HG03571 (cell line): ENCODE results near the gene PDE10A.

Source experiments
- ATAC-seq: cut with Tn5 transposase; IDR thresholded peaks from one replicate; pipeline ENCODE4 v1.9.1; 2021; ENCODE audit not compliant: unreplicated experiment

PDE10A gene

DNA sequence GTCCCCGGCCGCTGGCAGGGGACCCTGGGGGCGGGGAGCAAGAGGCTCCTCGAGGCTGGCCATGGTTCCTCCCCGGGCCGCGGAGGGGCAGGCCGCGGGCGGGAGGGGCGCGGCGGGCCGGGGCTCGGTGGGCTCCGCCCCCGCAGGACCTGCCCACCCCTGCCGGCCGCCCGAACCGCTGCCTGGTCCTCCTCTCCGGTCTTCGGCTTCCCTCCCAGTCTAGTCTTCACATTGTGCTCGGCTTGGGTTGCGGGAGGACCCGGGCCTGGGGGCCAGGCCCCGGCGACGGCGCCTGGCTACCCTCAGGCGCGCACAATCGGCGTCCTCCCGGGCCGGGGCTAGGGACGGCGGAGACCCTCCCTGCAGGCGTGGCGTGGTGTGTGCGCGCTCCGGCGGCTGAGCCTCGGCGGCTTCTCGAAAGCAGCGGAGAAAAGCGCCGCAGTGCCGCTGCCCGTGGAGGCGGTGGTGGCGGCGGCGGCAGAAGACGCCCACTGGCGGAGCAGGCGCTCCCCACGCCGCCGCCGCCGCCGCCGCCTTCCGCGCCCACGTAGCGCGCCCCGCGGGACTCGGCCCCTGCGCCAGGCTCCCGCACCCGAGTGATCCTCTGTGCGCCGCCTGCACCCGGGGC, at the start of gene PDE10A:
PDE10A (minus strand) TSS at position 493 of the 628 bp plus-strand sequence; CDS start at position 63, 430 bp downstream.
- no peak for ATAC-seq

DNA sequence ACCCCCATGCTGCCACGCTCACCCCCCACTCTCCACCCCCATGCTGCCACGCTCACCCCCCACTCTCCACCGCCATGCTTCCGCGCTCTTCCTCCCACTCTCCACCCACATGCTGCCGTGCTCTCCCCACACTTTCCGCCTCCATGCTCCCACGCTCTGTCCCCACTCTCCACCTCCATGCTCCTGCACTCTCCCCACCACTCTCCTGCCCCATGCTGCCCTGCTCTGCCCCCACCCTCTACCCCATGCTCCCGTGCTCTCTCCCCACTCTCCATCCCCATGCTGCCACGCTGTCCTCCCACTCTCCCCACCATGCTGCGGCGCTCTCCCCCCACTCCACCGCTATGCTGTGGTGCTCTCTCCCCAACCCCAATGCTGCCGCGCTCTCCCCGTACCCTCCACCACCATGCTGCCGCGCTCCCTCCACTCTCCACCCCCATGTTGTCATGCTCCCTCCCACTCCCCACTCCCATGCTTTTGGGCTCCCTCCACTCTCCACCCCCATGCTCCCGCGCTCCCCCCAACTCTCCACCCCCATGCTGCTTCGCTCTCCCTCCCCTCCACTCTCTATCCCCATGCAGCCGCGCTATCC, 46.0 kb upstream of the PDE10A start:
- no peak for ATAC-seq

DNA sequence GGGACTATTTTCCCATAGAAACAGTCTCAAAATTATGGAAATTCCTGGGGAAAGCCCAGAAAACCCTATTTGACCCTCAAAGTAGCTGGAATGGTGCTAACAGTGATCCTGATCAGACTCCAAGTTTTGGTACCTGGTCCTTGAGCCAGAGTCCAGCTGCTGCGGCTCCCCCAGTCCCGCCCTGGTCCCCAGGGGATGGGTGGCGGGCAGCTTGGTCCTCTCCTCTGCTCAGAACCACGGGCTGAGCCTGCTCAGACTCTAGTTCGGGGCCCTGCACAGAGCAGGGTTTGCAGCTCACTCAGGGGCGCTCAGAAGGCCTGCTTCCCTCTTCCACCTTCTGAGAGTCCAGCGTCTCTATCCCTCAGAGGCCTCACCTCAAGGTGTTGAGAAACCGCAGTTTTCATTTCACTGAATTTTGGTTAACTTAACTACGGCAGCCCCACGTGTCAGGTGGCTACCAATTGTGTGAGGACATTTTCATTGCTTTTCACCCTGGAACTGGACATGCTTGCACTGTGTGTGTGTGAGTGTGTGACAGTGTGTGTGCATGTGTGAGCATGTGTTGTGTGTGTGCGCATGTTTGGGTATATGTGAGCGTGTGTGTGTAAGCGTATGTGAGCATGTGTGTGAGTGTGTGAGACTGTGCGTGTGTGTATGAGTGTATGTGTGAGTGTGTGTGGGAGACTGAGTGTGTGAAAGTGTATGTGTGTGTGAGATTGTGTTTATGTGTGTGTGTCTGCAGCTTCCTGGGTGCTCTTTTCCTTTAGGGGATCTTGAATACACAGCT, 44.2 kb upstream of the PDE10A start:
- ATAC-seq, result no peak

DNA sequence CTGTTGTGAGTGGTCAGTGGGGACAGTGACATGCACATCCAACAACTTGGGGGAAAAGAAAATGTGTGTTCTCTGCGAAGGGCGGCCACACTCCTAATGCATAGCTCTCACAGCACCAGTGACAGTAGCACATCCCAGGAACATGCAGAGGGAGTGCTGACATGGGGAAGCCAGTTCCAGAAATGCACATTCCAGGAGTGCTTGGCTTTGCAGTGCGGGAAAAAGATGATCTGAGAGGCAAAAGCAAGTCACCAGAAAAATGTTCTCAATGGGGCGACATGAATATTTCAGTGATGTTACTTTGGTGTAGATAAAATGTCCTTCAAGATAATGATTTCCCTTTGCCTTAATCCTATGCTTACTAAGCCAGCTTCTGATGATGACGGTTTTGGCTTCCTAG, 42.9 kb upstream of the PDE10A start:
- no peak for ATAC-seq

DNA sequence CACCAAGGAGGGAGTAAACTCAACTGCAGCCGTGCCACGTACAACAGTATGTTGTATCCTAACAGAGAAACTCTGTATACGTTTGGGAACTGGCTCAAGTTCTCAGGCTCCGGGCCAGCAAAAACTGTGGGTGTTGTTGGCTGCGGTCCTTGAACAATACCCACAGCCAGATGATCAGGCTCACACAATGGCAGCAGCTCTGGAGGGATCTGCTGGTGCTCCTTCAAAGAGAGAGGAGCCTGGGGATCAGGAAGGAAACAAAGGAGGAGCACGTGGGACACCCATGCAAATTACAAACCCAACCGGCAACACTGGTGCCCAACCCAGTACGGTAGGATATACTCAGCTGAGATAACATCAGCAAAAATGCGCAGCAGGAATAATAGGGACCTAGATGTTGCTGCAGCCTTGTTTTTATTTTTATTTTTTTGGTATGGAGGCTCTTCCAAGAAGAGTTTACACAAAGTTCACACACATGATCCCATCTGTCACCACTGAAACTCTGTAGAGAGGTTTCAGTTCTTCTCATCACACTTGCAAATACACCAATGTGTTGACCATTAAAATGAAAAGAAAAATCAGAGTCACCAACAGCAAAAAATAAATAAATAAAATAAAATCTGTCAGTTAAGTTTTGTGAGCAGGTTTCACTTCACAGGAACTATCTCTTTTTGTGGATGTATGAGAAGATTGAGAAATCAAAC, 41.2 kb upstream of the PDE10A start:
- no peak for ATAC-seq

DNA sequence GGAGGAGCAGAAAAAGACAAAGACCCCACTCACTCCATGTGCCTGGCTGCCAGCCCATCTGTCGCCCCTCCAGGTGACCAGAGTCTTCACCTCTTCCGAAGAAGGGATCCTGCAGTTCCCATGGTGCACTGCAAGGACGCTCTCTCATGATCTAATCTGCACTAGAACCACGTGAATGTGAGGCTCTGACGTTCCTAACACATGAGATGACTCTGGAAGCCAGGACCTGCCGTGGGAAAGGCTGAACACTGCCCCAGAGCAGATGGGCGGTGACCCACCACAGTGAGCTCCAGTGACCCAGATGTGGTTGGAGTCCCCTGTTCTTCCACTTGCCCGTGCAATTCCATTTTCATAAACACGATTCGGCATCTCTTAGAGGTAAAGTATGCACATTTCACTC, 39.6 kb upstream of the PDE10A start:
- ATAC-seq, result no peak

DNA sequence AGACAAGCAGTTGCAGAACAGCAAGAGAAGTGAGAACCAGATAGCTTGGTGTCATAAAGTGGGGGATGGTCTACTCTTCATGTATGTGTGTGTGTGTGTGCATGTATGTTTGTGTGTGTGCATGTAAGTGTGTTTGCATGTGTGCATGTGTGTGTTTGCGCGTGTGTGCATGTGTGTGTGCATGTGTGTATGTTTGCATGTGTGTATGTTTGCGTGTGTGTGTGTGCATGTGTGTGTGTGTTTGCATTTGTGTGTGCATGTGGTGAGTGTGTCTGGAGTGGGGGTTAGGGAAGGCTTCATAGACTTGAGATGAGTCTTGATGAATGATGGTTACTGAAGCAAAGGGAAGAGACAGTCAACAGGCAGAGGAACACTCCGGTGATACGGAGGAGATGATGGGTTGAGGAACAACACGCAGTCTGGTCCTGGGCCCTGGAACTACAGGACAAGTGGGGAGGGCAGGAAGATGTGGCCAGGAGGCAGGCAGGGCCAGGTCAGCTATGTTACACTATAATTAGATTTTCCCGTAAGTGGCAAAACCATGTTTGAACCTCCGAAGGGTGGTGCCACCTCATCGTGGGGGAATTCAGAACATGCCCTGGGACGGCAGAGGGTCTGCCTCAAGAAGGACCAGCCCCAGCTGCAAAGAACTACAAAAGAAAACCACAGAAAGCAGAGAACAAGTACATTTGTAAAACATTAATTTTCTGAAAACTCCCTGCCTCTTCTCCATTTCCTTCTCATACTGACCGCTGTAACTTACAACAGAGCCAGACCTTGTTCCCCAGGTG, 38.7 kb upstream of the PDE10A start:
- peak; percentile 74 for ATAC-seq

DNA sequence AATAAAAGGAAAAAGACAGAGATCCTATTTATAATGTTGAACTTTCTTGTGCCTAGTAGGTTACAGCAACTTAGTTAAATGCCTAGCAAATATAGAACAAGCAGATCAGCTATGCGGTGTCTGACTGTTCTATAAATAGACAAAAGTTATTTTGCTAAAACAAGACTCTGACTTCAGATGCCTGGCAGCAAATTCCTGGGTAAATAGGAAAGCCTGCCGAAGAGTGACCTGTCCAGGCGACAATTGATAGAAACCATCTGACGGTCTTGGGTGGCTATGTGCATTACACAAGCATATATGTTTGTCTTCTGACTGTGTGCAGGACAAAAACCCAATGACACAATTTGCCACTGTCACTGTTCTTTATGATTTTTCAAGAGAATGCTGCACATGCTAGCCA, 38.0 kb upstream of the PDE10A start:
- ATAC-seq, result no peak

DNA sequence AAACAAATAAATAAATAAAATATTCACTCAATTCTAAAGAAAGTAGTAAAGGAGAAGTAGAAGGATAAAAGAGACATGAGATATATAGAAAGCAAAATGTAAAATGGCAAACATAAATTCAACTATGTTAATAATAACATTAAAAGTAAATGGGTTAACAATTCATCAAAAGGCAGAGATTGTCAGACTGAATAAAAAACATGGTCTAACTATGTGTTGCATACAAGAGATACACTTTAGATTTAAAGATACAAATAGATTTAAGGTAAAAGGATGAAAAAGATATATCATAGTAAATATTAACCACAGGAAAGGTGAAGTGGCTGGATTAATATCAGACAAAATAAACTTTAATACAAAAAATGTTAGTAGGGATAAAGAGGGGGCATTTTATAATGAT, 35.8 kb upstream of the PDE10A start:
- no peak for ATAC-seq

DNA sequence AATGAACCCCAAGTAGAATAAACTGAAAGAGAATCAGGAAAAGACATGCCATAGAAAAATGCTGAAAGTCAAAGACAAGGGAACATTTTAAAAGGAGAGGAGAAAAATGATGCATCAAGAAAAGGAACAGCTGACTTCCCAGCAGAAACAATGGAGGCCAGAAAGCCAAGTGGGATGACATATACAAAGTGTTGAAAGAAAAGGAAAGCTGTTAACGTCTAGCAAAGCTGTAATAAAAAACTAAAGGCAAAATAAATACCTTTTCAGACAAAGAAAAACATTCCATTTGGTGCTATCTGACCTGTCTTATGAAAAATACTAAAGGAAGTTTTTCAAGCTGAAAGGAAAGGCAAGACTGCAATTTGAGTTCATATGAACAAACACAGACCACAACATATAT, 34.1 kb upstream of the PDE10A start:
- no peak for ATAC-seq

DNA sequence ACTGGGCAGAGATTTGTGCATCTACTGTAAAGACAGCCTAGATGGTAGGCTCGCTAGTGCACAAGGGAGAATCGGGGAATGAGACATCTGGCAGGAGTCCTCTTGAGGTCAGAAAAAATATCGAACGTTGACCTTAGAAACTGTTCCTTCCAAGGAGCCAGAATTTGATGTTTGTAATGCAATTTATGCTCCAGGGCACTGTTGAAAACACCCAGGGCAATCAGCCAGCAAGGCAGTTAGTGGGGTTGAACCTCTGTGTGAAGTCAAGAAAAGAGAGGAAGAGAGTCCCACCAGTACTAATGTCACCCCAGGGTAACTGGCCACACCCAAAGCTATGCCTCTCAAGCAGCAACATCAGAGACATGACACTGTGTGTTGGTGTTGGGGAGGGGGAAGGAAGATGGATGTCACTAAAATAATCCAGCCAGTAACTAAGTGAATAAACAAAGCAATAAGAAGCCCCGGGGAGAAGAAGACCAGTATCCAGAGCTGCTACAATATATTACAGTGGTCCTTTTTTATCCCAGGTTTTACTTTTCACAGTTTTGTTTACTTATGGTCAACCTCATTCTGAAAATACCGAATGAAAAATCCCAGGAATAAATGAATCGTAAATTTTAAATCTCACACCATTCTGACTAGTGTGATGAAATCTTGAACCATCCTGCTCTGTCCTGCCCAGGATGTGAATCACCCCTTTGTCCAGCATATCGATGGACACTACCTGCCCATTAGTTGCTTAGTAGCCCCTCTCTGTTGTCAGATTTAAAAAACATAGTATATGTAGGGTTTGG, 32.9 kb upstream of the PDE10A start:
- ATAC-seq, result no peak

DNA sequence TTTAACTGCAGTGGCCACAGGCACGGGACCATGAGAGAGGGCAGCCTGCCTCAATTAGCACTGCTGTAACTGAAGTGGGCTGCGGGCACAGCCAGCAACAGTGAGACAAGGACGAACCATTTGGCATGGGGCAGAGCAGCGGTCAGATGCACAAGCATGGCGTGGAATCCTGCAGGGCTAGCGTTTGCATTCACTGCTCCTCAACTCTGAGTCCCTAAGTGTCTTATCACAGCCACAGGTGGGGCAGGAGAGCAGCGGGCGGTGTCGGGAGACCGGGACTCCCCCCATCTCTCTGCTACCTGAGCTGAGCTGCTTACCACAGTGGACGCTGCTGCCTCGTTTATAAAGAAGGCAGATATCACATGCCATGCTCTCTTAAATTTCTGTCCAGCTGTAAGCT, 31.3 kb upstream of the PDE10A start:
- ATAC-seq, result no peak

DNA sequence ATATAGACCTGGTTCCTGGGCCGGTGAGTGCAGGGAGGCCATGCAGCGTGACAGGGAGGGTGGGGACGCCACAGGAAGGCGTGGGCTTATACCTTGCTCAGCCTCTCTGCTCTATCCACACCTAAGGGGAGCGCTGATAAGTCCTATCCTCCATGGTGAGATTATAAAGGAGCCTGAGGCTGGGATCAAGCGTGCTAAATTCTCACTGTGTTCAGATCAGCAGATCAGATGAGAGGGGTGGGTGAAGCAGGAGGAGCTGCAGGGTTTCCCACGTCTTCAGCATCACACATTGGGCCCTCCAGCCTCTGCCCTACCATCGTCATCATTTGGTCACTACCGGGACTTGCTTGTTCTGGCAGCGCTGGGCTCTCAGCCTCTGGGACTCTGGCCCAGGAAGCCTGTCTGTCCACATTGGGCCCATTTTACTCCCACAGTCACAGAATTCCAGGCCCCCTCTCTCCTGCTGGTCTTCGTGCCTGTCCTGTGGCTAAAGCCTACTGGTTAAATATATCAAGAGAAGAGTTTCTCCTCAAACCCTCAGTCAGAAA, 29.1 kb upstream of the PDE10A start:
- no peak for ATAC-seq

DNA sequence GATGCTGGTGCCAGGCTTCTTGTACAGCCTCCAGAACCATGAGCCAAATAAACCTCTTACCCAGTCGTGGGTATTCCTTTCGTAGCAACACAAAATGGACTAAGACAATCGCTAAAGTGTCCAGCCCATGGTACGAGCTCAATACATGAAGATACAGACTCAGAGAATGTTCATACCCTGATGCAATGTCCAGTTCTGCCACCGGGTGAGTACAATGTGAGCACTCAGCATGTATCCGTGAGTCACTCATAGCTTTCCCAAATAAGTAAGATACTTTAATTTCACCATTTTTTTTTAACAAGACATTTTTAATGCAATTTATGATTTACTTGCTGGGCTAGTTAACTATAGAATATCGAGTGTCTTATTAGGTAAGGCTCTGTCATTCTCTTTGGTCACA, 26.7 kb upstream of the PDE10A start:
- ATAC-seq, result no peak

DNA sequence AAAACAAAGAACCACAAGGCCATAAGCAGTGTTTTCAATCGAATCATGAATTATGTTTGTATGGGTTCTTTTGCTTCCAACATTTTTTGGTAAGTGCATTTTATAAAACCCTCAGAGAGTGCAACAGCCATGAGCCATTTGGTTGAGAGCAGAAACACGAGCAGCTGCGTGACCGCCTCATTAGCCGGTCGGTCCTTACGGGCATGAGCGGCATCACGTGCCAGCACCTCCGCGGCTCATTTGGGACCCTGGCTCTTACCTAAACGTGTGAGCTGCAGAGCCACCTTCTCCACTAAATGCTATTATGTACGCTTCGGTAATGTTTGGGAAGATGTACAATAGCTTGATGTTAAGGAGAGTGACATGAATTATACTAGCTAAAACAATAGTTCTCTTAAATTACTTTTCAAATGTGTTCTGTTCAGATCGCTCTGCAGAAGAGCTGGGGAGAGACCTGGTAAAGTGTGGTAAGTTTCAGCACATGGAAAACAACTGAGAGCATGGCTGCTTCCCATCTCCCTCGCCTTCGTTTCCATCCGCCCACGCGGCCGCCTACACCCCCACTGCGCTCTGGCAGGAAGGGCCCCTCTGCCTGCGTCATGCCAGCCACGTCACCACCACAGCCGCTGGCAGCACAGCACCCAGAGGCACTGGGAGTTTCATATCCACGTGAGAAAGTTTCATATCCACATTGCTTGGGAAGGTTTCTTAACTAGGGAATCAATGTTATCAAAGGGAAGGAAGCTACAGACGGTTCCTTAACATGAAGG, 23.7 kb upstream of the PDE10A start:
- no peak for ATAC-seq

DNA sequence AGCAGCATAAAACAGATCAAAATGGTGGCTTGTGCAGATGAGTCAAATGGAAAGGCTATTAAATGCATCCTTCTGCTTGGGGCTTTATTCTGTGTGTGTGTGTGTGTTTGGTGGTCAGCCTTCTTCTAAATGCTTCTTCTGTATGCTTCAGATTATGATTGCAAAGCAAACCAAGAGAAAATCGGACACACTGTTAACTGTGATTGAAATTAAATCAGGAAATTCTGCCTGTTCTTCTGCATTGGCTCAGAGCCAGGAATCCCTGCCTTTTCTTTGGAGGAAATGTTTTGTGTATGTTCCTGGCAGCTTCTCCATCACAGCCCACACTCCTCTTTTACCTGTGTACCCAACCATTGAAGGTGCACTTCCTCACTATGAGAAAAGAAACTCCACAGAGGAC, 22.3 kb upstream of the PDE10A start:
- no peak for ATAC-seq

DNA sequence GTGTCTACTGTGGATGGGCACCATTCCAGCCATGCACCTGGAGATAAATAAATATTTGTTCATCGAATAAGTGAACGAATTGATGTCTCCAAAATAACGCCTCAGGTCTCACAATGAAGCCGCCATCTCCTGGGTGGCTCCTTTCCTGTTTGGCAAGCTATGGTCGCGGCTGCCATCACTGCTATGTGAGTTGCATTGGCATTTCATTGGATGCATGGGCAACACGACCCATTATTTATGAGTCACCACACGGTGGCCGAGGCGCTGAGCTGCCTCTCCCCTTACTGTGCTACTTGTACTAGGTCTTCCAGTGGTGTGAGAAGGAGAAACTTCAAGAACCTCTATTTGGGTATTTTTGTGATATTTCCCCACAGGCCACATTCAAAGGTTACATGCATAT, 21.3 kb upstream of the PDE10A start:
- no peak for ATAC-seq

DNA sequence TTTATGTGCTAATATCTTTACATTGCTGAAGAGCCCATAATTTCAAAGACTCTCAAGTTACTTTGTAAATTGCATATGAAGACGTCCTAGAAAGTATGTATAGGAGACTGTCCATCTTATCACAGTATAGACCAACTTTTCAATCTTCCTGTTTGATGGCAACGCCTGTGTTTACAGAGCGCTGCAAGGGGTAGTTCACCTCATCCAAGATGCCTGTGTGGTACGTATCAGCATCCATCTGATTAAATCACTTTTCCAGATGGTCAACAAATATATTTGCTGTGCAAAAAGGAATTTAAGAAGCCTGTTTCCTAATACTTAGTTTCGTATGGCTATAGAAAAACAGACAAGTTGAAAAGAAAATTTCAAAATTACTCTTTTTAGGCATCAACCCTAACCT, 17.9 kb upstream of the PDE10A start:
- no peak for ATAC-seq

DNA sequence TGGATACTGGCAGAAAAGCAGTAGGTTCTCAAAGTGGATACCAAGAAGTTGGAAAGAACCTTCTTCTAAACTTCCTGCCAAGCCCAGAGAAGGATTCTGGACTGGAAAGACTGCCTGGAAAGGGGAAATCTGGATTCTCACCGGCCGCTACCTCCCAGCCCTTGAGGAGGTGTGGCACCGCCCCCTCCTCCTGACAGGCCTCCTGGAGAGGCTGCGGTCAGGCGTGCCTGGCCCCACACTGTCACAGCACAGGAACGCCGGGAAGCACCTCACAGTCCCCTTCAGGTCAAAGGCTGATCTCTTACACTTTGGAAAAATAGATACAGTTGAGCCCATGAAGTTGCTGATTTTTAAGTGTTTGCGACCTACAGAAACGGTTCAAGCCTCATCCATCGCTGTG, 16.3 kb upstream of the PDE10A start:
- ATAC-seq, result no peak
